Measurements from ENCODE around the gene GPRIN3. TPM values are rescaled to one million over a fixed set of nuclear protein-coding genes. Genes with fewer than 3 reads are reported as not detected.

GPRIN3 gene
- total and polyA plus RNA-seq, 8 donors, result 0.84 to 7.6 (median 3.1) TPM

- intact Hi-C loops (cut with DNase I), result loop anchor here in 1 of 3 donors (5.0 to 10.0 kb wide), 2 partner anchors 53 to 104 kb away; no protein-coding TSS in a partner anchor
- peak overlapping the region; percentile 50 to 83 (median 67) for H3K27ac ChIP-seq
Measured at GRCh38 chr4:89308161-89308500, 531 bp upstream of the GPRIN3 start.

GRCh38 chr4:89307178-89307445 lies 488 bp downstream of the GPRIN3 start:
- TF ChIP-seq CTCF (IDR thresholded peaks at IDR 0.05), result no peak
- peak overlapping the region; percentile 50 to 83 (median 67) for H3K27ac ChIP-seq
- WGBS, 2 donors, result 3 to 4% methylated on average over 6 of the region's 6 CpGs

More at GRCh38 chr4:89308161-89308500, 531 bp upstream of the GPRIN3 start:
- Histone ChIP-seq H3K4me1 (peaks cover 0 to 32% (median 23%) of the 10 kb centered on the region in 3 donors), H3K36me3 (no peaks in the 10 kb centered on the region), H3K9me3 (no peaks in the 10 kb centered on the region), H3K4me3 (peak overlapping the region; percentile 77 to 87 (median 86)), H3K27me3 (no peaks in the 10 kb centered on the region)
- 12 to 18% methylated on average over 6 of the region's 6 CpGs for WGBS, 2 donors
- FAIRE-seq, result no peak
- no peak for TF ChIP-seq CTCF (IDR thresholded peaks at IDR 0.05)
- peak; percentile 49 to 60 (median 56) for ATAC-seq
- no peak for DNase-seq

GRCh38 chr4:89306486-89307177 lies 968 bp downstream of the GPRIN3 start:
- 16 to 23% methylated on average over 11 of the region's 11 CpGs for WGBS, 2 donors
- Histone ChIP-seq H3K9me3 (no peaks in the 10 kb centered on the region), H3K4me3 (peak overlapping the region; percentile 77 to 87 (median 86)), H3K27ac (peak overlapping the region in 3 of 4 donors; percentile 50 to 83 (median 82)), H3K36me3 (no peaks in the 10 kb centered on the region), H3K4me1 (peaks cover 5 to 44% (median 32%) of the 10 kb centered on the region in 3 donors), H3K27me3 (no peaks in the 10 kb centered on the region)
- DNase-seq, result no peak
- intact Hi-C loops (cut with DNase I), result loop anchor here in 1 of 3 donors (5.0 to 10.0 kb wide), 2 partner anchors 52 to 106 kb away; no protein-coding TSS in a partner anchor
- no peak for FAIRE-seq
- ATAC-seq, result peak in 2 of 4 donors; percentile 16 to 17
- TF ChIP-seq CTCF (IDR thresholded peaks at IDR 0.05), result no peak

More at GRCh38 chr4:89307178-89307445, 488 bp downstream of the GPRIN3 start:
- Histone ChIP-seq H3K9me3 (no peaks in the 10 kb centered on the region), H3K36me3 (no peaks in the 10 kb centered on the region), H3K27me3 (no peaks in the 10 kb centered on the region), H3K4me3 (peak overlapping the region; percentile 77 to 87 (median 86)), H3K4me1 (peaks cover 5 to 41% (median 32%) of the 10 kb centered on the region in 3 donors)
- intact Hi-C loops (cut with DNase I), result loop anchor here in 1 of 3 donors (5.0 to 10.0 kb wide), 2 partner anchors 52 to 105 kb away; no protein-coding TSS in a partner anchor
- DNase-seq, result no peak
- FAIRE-seq, result no peak
- ATAC-seq, result peak in 1 of 4 donors; percentile 7

GRCh38 chr4:89305712-89306437 lies 1.7 kb downstream of the GPRIN3 start:
- 12 to 16% methylated on average over 8 of the region's 8 CpGs for WGBS, 2 donors
- intact Hi-C loops (cut with DNase I), result loop anchor here in 1 of 3 donors (5.0 to 10.0 kb wide), 2 partner anchors 51 to 106 kb away; no protein-coding TSS in a partner anchor
- FAIRE-seq (no peak), DNase-seq (no peak), ATAC-seq (peak; percentile 24 to 62 (median 33))
- H3K36me3 ChIP-seq, result no peaks in the 10 kb centered on the region
- H3K27me3 ChIP-seq, result no peaks in the 10 kb centered on the region
- H3K9me3 ChIP-seq, result no peaks in the 10 kb centered on the region
- peak overlapping the region in 3 of 4 donors; percentile 50 to 83 (median 82) for H3K27ac ChIP-seq
- peaks cover 5 to 51% (median 36%) of the 10 kb centered on the region in 3 donors for H3K4me1 ChIP-seq
- H3K4me3 ChIP-seq, result peak overlapping the region in 3 of 4 donors; percentile 77 to 87 (median 84)
- TF ChIP-seq CTCF (IDR thresholded peaks at IDR 0.05), result no peak

Measured in pancreas (tissue), 10 donors.